Prostate gland (tissue), 2 donors: ENCODE results near the gene PTCHD4.

ENCODE experiments used
- POLR2A ChIP-seq: fragments of 450-650 bp; IDR thresholded peaks from one replicate; pipeline ENCODE4 v1.6.1; 2016; ENCODE audit warnings: antibody characterized with exemption, mild to moderate bottlenecking
- POLR2AphosphoS5 ChIP-seq: sonication (generic); formaldehyde crosslinking; IDR thresholded peaks from one replicate; pipeline ENCODE4 v1.6.1; 2017; ENCODE audit warnings: antibody characterized with exemption
- TF ChIP-seq, protein P1 (sequence below), 4 experiments: fragments of 200-600 bp in 2 of 4; fragments of 450-650 bp in 2 of 4; sonication (generic) in 2 of 4; IDR thresholded peaks; 1 replicate in 3 of 4; 2 replicates in 1 of 4; pipeline ENCODE4 v1.5.1; 2016 to 2019; ENCODE audit warnings: antibody characterized with exemption in 4 of 4, mild to moderate bottlenecking in 2 of 4, moderate library complexity in 2 of 4

- TF ChIP-seq, protein P1, sequence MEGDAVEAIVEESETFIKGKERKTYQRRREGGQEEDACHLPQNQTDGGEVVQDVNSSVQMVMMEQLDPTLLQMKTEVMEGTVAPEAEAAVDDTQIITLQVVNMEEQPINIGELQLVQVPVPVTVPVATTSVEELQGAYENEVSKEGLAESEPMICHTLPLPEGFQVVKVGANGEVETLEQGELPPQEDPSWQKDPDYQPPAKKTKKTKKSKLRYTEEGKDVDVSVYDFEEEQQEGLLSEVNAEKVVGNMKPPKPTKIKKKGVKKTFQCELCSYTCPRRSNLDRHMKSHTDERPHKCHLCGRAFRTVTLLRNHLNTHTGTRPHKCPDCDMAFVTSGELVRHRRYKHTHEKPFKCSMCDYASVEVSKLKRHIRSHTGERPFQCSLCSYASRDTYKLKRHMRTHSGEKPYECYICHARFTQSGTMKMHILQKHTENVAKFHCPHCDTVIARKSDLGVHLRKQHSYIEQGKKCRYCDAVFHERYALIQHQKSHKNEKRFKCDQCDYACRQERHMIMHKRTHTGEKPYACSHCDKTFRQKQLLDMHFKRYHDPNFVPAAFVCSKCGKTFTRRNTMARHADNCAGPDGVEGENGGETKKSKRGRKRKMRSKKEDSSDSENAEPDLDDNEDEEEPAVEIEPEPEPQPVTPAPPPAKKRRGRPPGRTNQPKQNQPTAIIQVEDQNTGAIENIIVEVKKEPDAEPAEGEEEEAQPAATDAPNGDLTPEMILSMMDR (IDR thresholded peaks at IDR 0.05), result no peak
- TF ChIP-seq POLR2A (no peak), POLR2AphosphoS5 (no peak)
Observed at GRCh38 chr6:48078120-48078519, 32.9 kb downstream of the PTCHD4 start.
